OCI-LY7 (cell line): Measurements from ENCODE around the gene TPCN1.

ENCODE experiments used
- EZH2phosphoT487 ChIP-seq: fragments of 200-600 bp; sonication (generic); IDR thresholded peaks from 2 replicates; pipeline ENCODE4 v1.6.1; 2018; ENCODE audit warnings: low read depth, borderline replicate concordance, mild to moderate bottlenecking, mixed run types, antibody characterized with exemption, low read length, moderate library complexity, mixed read lengths
- TF ChIP-seq, protein P1 (sequence below): fragments of 200-600 bp; sonication (generic); conservative IDR thresholded peaks from 2 replicates; pipeline ENCODE4 v1.5.1; 2014; ENCODE audit warnings: mild to moderate bottlenecking, antibody characterized with exemption, low read length, moderate library complexity, mixed read lengths

DNA sequence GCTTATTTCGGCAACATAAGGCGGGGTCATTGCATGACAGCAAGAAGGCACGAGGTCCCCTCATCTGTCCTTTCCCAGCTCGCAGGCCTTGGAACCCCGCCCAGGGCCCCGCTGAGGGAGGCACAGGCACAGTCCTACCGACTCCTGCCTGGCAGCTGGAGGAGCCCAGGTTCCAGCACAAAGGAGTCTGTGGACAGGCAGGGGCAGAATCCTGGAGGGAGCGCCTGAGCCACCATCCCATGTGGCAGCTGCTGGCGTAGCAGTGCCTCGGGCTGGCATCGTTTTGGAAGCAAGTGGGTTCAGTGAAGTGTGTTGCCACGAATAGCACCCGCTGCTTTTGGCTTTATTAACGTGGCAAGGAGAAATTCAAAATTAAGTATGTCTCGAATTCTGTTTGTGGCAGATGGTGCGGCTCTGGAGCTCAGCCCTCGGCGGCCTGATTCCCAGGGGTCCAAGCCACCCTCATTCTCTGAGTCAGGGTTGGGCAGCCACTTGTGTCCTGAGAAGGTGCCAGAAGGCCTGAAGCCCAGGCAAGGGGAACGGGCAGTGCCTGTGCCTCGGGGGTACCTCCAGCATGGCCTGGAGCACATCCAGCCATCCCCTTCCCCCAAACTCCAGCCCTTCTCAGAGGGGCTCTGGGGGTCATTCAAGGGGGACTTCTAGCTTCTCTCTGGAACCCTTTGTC lies 77.7 kb downstream of the TPCN1 start:
- TF ChIP-seq, protein P1, sequence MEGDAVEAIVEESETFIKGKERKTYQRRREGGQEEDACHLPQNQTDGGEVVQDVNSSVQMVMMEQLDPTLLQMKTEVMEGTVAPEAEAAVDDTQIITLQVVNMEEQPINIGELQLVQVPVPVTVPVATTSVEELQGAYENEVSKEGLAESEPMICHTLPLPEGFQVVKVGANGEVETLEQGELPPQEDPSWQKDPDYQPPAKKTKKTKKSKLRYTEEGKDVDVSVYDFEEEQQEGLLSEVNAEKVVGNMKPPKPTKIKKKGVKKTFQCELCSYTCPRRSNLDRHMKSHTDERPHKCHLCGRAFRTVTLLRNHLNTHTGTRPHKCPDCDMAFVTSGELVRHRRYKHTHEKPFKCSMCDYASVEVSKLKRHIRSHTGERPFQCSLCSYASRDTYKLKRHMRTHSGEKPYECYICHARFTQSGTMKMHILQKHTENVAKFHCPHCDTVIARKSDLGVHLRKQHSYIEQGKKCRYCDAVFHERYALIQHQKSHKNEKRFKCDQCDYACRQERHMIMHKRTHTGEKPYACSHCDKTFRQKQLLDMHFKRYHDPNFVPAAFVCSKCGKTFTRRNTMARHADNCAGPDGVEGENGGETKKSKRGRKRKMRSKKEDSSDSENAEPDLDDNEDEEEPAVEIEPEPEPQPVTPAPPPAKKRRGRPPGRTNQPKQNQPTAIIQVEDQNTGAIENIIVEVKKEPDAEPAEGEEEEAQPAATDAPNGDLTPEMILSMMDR = no peak
- TF ChIP-seq EZH2phosphoT487 = no peak
